ENCODE data around the gene ZNF804B. TPM values are rescaled to one million over a fixed set of nuclear protein-coding genes. Genes with fewer than 3 reads are reported as not detected.

ZNF804B gene
- total RNA-seq, 1 donor from 2014 or later: not detected

- intact Hi-C loops (cut with DNase I): no loop called here
- Histone ChIP-seq H3K27ac (no peak overlapping the region), H3K36me3 (no peaks in the 10 kb centered on the region), H3K27me3 (ENCODE audit: low read depth) (no peaks in the 10 kb centered on the region), H3K4me1 (no peaks in the 10 kb centered on the region), H3K9me3 (no peaks in the 10 kb centered on the region), H3K4me3 (no peak overlapping the region)
- no peak for DNase-seq
- TF ChIP-seq, protein P1, sequence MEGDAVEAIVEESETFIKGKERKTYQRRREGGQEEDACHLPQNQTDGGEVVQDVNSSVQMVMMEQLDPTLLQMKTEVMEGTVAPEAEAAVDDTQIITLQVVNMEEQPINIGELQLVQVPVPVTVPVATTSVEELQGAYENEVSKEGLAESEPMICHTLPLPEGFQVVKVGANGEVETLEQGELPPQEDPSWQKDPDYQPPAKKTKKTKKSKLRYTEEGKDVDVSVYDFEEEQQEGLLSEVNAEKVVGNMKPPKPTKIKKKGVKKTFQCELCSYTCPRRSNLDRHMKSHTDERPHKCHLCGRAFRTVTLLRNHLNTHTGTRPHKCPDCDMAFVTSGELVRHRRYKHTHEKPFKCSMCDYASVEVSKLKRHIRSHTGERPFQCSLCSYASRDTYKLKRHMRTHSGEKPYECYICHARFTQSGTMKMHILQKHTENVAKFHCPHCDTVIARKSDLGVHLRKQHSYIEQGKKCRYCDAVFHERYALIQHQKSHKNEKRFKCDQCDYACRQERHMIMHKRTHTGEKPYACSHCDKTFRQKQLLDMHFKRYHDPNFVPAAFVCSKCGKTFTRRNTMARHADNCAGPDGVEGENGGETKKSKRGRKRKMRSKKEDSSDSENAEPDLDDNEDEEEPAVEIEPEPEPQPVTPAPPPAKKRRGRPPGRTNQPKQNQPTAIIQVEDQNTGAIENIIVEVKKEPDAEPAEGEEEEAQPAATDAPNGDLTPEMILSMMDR (IDR thresholded peaks at IDR 0.05): no peak
- ATAC-seq: no peak
Measured at GRCh38 chr7:89133357-89133756, 373.9 kb downstream of the ZNF804B start.

DNA sequence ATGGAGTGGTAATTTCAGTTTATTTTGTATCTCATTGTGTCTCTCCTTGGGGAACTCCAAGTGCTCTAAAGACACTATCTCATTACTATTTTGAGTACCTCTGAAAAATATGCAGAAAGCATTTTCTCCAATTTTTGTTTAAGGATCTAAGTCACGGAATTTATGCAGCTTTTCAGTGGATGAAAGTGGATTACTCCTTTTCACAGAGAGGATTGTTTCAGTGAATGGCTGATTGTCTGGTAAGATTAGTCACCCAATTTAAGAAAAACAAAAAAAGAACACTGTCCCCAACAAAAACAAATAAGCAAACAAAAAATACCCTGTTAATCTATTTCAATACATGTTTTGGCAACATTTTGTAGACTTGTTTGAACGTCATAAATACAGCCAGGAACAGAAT is 374.3 kb downstream of the ZNF804B start:
- Histone ChIP-seq H3K9me3 (no peaks in the 10 kb centered on the region), H3K36me3 (no peaks in the 10 kb centered on the region), H3K4me3 (no peak overlapping the region), H3K27me3 (ENCODE audit: low read depth) (no peaks in the 10 kb centered on the region), H3K27ac (no peak overlapping the region), H3K4me1 (no peaks in the 10 kb centered on the region)
- no peak for ATAC-seq
- intact Hi-C loops (cut with DNase I): no loop called here
- DNase-seq: no peak
- TF ChIP-seq, protein P1 (IDR thresholded peaks at IDR 0.05): no peak

- Histone ChIP-seq H3K27ac (no peak overlapping the region), H3K9me3 (peaks cover 8% of the 10 kb centered on the region), H3K4me1 (no peaks in the 10 kb centered on the region), H3K4me3 (no peak overlapping the region), H3K36me3 (no peaks in the 10 kb centered on the region), H3K27me3 (ENCODE audit: low read depth) (no peaks in the 10 kb centered on the region)
- intact Hi-C loops (cut with DNase I): no loop called here
- no peak for ATAC-seq
- TF ChIP-seq, protein P1 (IDR thresholded peaks at IDR 0.05): no peak
- no peak for DNase-seq
Measured at GRCh38 chr7:89145801-89146200, 386.3 kb downstream of the ZNF804B start.

DNA sequence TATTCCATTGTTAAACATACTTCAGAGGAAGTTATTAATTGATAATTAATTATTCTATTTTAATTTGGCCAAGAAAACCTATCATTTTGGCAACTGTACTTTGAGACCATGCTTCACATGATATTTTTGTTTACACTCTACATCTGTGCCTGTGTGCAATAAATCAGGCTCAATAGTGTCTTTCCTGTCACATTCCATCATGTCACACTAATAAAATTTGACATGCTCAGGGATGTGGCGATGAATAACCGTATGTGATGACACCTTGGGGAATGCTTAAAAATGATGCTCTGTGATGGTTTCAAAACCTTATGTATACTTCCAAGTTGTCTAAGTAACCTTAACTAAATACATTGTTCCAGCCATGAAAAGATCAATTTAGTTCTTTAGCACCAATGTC is 400.6 kb downstream of the ZNF804B start:
- Histone ChIP-seq H3K9me3 (no peaks in the 10 kb centered on the region), H3K27me3 (ENCODE audit: low read depth) (no peaks in the 10 kb centered on the region), H3K4me1 (no peaks in the 10 kb centered on the region), H3K4me3 (no peak overlapping the region), H3K27ac (no peak overlapping the region), H3K36me3 (no peaks in the 10 kb centered on the region)
- DNase-seq (no peak), ATAC-seq (no peak)
- intact Hi-C loops (cut with DNase I): no loop called here
- TF ChIP-seq, protein P1 (IDR thresholded peaks at IDR 0.05): no peak

DNA sequence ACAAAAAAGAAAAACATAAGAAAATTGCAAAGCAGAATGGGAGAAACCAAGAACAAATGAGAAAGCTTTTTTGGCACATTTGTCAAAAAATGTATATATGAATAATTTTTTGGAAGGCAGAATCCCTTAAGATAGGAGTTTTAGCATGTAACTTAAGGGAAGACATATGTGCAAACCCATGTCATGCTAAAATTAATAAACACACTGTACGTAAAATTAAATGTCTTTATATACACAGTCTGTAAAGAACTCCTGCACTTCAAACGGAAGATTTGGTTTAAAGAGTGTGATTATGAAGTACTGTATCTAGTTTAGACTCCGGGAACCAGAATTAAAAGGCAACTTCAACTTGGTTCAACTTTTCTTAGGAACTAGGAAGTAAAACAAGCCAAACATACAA is 405.9 kb downstream of the ZNF804B start:
- TF ChIP-seq, protein P1 (IDR thresholded peaks at IDR 0.05): no peak
- Histone ChIP-seq H3K36me3 (no peaks in the 10 kb centered on the region), H3K9me3 (no peaks in the 10 kb centered on the region), H3K4me3 (no peak overlapping the region), H3K4me1 (no peaks in the 10 kb centered on the region), H3K27ac (no peak overlapping the region), H3K27me3 (ENCODE audit: low read depth) (no peaks in the 10 kb centered on the region)
- DNase-seq (no peak), ATAC-seq (no peak)
- intact Hi-C loops (cut with DNase I): no loop called here

DNA sequence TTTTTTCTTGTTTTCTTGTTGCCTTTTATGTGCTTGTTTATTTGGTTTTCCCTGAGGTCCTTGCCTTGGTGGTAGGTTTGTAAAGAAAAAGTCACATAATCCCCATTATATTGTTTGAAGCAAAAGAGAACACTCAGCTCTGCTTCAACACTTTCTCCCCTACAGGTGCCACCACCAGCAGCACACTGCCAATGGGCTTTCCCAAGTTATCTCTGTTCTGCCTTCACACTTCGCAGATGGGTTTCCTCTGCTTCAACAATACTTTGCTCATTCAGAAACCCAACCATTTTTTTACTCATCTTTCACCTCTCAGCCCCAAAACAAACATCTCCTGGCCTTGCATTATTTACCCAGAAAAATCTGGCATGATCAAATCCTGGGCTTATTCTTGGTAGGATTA is 411.1 kb downstream of the ZNF804B start:
- no peak overlapping the region for H3K4me3 ChIP-seq
- ATAC-seq (no peak), DNase-seq (no peak)
- intact Hi-C loops (cut with DNase I): no loop called here
- H3K36me3 ChIP-seq: no peaks in the 10 kb centered on the region
- no peak overlapping the region for H3K27ac ChIP-seq
- H3K9me3 ChIP-seq: no peaks in the 10 kb centered on the region
- H3K4me1 ChIP-seq: no peaks in the 10 kb centered on the region
- no peaks in the 10 kb centered on the region for H3K27me3 ChIP-seq (ENCODE audit: low read depth)
- TF ChIP-seq, protein P1 (IDR thresholded peaks at IDR 0.05): no peak
